ENCODE measurements around the gene TEK.
A peak's percentile ranks its signal among the peaks of the same experiment; 100 is the strongest.

TEK gene

DNA sequence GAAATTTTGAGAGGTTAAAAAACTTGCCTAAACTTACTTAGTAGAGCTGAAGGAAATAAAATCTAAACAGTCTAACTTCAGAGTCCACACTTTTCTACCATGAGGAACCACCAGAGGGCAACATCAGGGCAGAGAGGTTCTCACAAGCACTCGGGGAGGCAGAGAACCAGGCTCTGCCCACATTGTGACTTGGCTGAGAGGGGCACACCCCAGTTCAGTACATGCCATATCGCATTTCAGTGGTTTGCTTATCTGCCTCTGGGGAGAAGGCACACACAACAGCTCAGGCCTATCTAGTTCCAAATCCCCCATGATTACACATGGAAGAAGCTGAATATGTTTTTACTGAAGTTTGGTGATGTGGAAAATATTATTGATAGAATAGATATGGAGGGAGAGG lies 138.7 kb downstream of the TEK start:
- no peak for DNase-seq (ENCODE audit: low read depth)
- peak; percentile 68 for TF ChIP-seq CTCF (IDR thresholded peaks at IDR 0.05; ENCODE audit: low read depth, low read length, missing control alignments)
- no peak overlapping the region for H3K4me3 ChIP-seq (ENCODE audit: low read depth, low read length)

DNA sequence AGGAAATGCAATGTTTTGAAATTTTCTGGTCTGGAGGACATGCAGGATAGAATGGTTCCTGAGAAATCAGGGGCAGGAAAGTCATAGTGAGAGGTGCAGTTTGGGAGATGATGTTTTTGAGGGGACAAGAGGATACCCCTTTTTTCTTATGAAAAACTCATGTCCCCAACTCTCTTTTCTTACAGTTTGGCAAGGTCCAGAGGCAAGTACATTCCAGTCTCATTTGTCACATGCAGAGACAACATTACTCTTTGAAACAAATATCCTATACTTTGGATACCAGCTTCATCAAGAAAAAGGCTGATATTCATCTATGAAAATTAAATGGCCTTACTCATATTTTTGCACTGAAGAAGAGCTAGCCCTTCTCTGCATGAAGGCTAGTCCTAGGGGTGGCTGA lies 139.7 kb downstream of the TEK start:
- H3K4me3 ChIP-seq (ENCODE audit: low read depth, low read length): no peak overlapping the region
- TF ChIP-seq CTCF (IDR thresholded peaks at IDR 0.05; ENCODE audit: low read depth, low read length, missing control alignments): no peak
- DNase-seq (ENCODE audit: low read depth): no peak

GRCh38 chr9:27258662-27259061 lies 149.6 kb downstream of the TEK start:
- no peak for TF ChIP-seq CTCF (IDR thresholded peaks at IDR 0.05; ENCODE audit: low read depth, low read length, missing control alignments)

GRCh38 chr9:27260789-27261516 lies 151.9 kb downstream of the TEK start:
- no peak for TF ChIP-seq CTCF (IDR thresholded peaks at IDR 0.05; ENCODE audit: low read depth, low read length, missing control alignments)
- DNase-seq (ENCODE audit: low read depth): no peak
- no peak overlapping the region for H3K4me3 ChIP-seq (ENCODE audit: low read depth, low read length)

More at GRCh38 chr9:27258662-27259061, 149.6 kb downstream of the TEK start:
- no peak for DNase-seq (ENCODE audit: low read depth)
- H3K4me3 ChIP-seq (ENCODE audit: low read depth, low read length): no peak overlapping the region

GRCh38 chr9:27261517-27262211 lies 152.6 kb downstream of the TEK start:
- no peak for TF ChIP-seq CTCF (IDR thresholded peaks at IDR 0.05; ENCODE audit: low read depth, low read length, missing control alignments)
- H3K4me3 ChIP-seq (ENCODE audit: low read depth, low read length): no peak overlapping the region
- no peak for DNase-seq (ENCODE audit: low read depth)

DNA sequence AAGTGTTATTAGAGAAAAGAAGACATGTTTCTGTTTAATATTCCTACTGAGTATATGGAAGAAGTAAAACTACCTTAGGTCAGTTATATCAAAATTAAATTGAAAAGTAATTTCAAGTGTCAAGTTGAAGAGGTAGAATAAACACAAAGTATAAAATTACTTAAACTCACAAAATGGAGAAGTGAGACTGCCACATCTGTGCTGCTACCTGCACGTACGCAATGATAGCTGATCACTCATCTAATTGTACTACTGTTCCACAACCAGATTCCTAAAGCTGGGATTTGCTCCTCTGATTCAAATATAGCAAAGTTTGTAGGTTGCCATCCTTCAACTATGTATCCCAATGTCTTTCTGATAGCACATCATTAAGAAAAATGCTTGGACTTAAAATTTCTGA lies 163.1 kb downstream of the TEK start:
- H3K4me3 ChIP-seq (ENCODE audit: low read depth, low read length): no peak overlapping the region
- no peak for DNase-seq (ENCODE audit: low read depth)
- no peak for TF ChIP-seq CTCF (IDR thresholded peaks at IDR 0.05; ENCODE audit: low read depth, low read length, missing control alignments)

Measured in GM12864 (cell line).